Measurements from ENCODE around the gene RBFA. TPM values are rescaled to one million over a fixed set of nuclear protein-coding genes. Genes with fewer than 3 reads are reported as not detected.

The RBFA gene
- total and polyA plus RNA-seq, 11 donors: 15.5 to 32.2 (median 21.6) TPM

GRCh38 chr18:80076379-80076778, 42.1 kb downstream of the RBFA start:
- no peak for DNase-seq
- Histone ChIP-seq H3K27ac (no peak overlapping the region), H3K9me3 (no peaks in the 10 kb centered on the region), H3K36me3 (peaks cover 0 to 6% (median 0%) of the 10 kb centered on the region in 9 donors), H3K4me1 (no peaks in the 10 kb centered on the region), H3K4me3 (no peak overlapping the region), H3K27me3 (no peaks in the 10 kb centered on the region)
- no peak for ATAC-seq
- 95 to 97% (median 96%) methylated on average over 9 of the region's 9 CpGs for WGBS, 4 donors
- no peak for TF ChIP-seq CTCF (IDR thresholded peaks at IDR 0.05)
- TF ChIP-seq POLR2A (IDR thresholded peaks at IDR 0.05): no peak
- intact Hi-C loops (cut with DNase I): no loop called here

- Histone ChIP-seq H3K27me3 (no peaks in the 10 kb centered on the region), H3K36me3 (peaks cover 0 to 6% (median 0%) of the 10 kb centered on the region in 9 donors), H3K27ac (no peak overlapping the region), H3K9me3 (no peaks in the 10 kb centered on the region), H3K4me1 (no peaks in the 10 kb centered on the region), H3K4me3 (no peak overlapping the region)
- WGBS, 4 donors: 95 to 100% (median 97%) methylated on average over 6 to 21 of the region's 21 CpGs
- intact Hi-C loops (cut with DNase I): no loop called here
- no peak for ATAC-seq
- no peak for TF ChIP-seq CTCF (IDR thresholded peaks at IDR 0.05)
- no peak for TF ChIP-seq POLR2A (IDR thresholded peaks at IDR 0.05)
- DNase-seq: no peak
Observed at GRCh38 chr18:80077873-80078272, 43.6 kb downstream of the RBFA start.

Other genes starting within 250 kb of the RBFA start
- gene KCNG2, start 236.5 kb upstream of the RBFA start, total RNA-seq: 1 to 10 TPM in 1 of 9 donors, under 1 TPM in 1, not detected in 7; 0.18 to 1.5 TPM
- under 1 TPM in 1 of 2 donors, not detected in 1; 0.07 TPM for gene KCNG2, start 236.5 kb upstream of the RBFA start, polyA plus RNA-seq
- gene SLC66A2, start 82.8 kb upstream of the RBFA start, total RNA-seq: 10 to 100 TPM; 19.7 to 33.4 (median 26.6) TPM
- 10 to 100 TPM; 20.5 to 31.2 TPM for gene SLC66A2, start 82.8 kb upstream of the RBFA start, polyA plus RNA-seq
- 10 to 100 TPM in 3 of 9 donors, 1 to 10 TPM in 6; 3.6 to 14.3 (median 7.1) TPM for gene HSBP1L1, start 69.8 kb upstream of the RBFA start, total RNA-seq
- 10 to 100 TPM in 1 of 2 donors, 1 to 10 TPM in 1; 4.1 to 27.5 TPM for gene HSBP1L1, start 69.8 kb upstream of the RBFA start, polyA plus RNA-seq
- 100 to 1,000 TPM in 2 of 9 donors, 10 to 100 TPM in 7; 35.2 to 113 (median 90.9) TPM for gene TXNL4A, start 45.9 kb upstream of the RBFA start, total RNA-seq
- 100 to 1,000 TPM in 1 of 2 donors, 10 to 100 TPM in 1; 94.6 to 139 TPM for gene TXNL4A, start 45.9 kb upstream of the RBFA start, polyA plus RNA-seq
- gene ADNP2, start 74.8 kb downstream of the RBFA start, total RNA-seq: 10 to 100 TPM in 4 of 9 donors, 1 to 10 TPM in 5; 6.7 to 13.1 (median 8.8) TPM
- 10 to 100 TPM in 1 of 2 donors, 1 to 10 TPM in 1; 3.0 to 12.3 TPM for gene ADNP2, start 74.8 kb downstream of the RBFA start, polyA plus RNA-seq
- gene PARD6G, start 213.1 kb downstream of the RBFA start, total RNA-seq: 1 to 10 TPM; 1.3 to 4.2 (median 2.2) TPM
- 1 to 10 TPM in 1 of 2 donors, under 1 TPM in 1; 0.69 to 3.0 TPM for gene PARD6G, start 213.1 kb downstream of the RBFA start, polyA plus RNA-seq

Measured in heart left ventricle (tissue), 16 donors.